Putamen (tissue), 1 donor: Measurements from ENCODE around the gene RAP1A.
"Not testable (repeated sequence)": the region's sequence is repeated elsewhere in the genome, so short reads cannot be mapped to it uniquely, and the experiment has no call there.

Source experiments
- DNase-seq: peaks from one replicate; pipeline ENCODE4 v3.0.0-alpha.2; 2016; ENCODE audit warnings: low spot score

Gene RAP1A

GRCh38 chr1:111630567-111630966 is 11.0 kb downstream of the RAP1A start:
- DNase-seq: no peak

GRCh38 chr1:111631502-111631901 is 11.9 kb downstream of the RAP1A start:
- no peak for DNase-seq

- not testable (repeated sequence) for DNase-seq
Measured at GRCh38 chr1:111632771-111633170, 13.2 kb downstream of the RAP1A start.

GRCh38 chr1:111633736-111634247 is 14.2 kb downstream of the RAP1A start:
- no peak for DNase-seq

- no peak for DNase-seq
Measured at GRCh38 chr1:111635324-111636009, 15.9 kb downstream of the RAP1A start.

GRCh38 chr1:111638320-111638719 is 18.7 kb downstream of the RAP1A start:
- DNase-seq: no peak

- no peak for DNase-seq
Measured at GRCh38 chr1:111639602-111640198, 20.1 kb downstream of the RAP1A start.

- no peak for DNase-seq
Measured at GRCh38 chr1:111643097-111643496, 23.5 kb downstream of the RAP1A start.

- DNase-seq: no peak
Measured at GRCh38 chr1:111643696-111644095, 24.1 kb downstream of the RAP1A start.

GRCh38 chr1:111644506-111644905 is 24.9 kb downstream of the RAP1A start:
- no peak for DNase-seq

- no peak for DNase-seq
Measured at GRCh38 chr1:111647736-111648135, 28.1 kb downstream of the RAP1A start.

GRCh38 chr1:111648806-111649205 is 29.2 kb downstream of the RAP1A start:
- DNase-seq: no peak

GRCh38 chr1:111649227-111649626 is 29.6 kb downstream of the RAP1A start:
- no peak for DNase-seq

GRCh38 chr1:111649648-111650047 is 30.1 kb downstream of the RAP1A start:
- DNase-seq: no peak

GRCh38 chr1:111653709-111654108 is 34.1 kb downstream of the RAP1A start:
- no peak for DNase-seq

- DNase-seq: no peak
Measured at GRCh38 chr1:111654839-111655238, 35.2 kb downstream of the RAP1A start.

- peak; percentile 47 for DNase-seq
Measured at GRCh38 chr1:111656086-111657017, 36.8 kb downstream of the RAP1A start.

GRCh38 chr1:111658622-111659021 is 39.0 kb downstream of the RAP1A start:
- DNase-seq: no peak

- no peak for DNase-seq
Measured at GRCh38 chr1:111660204-111661150, 40.9 kb downstream of the RAP1A start.

- DNase-seq: no peak
Measured at GRCh38 chr1:111664652-111665051, 45.1 kb downstream of the RAP1A start.

- peak; percentile 19 for DNase-seq
Measured at GRCh38 chr1:111665497-111665896, 45.9 kb downstream of the RAP1A start.
